ENCODE data around the gene TMEM101.

DNA sequence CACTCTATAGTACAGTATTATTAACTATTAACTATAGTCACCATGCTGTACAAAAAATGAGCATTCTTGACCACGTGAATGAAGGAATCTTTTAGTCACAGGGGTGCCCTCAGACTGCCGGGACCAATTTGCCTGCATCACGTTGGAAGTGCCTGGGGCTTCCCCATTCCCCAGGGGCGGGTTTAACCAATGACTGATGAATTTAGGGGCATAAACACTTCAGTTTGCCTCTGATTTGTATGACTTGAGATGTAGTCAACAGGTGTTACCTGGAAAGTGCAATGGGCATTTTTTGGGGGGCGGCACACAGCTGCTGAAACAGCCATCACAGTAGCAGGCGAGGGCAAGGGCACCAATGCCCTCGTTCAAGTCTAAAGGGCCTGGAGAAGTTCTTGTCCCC, 52.3 kb downstream of the TMEM101 start:
- TF ChIP-seq, protein P1, sequence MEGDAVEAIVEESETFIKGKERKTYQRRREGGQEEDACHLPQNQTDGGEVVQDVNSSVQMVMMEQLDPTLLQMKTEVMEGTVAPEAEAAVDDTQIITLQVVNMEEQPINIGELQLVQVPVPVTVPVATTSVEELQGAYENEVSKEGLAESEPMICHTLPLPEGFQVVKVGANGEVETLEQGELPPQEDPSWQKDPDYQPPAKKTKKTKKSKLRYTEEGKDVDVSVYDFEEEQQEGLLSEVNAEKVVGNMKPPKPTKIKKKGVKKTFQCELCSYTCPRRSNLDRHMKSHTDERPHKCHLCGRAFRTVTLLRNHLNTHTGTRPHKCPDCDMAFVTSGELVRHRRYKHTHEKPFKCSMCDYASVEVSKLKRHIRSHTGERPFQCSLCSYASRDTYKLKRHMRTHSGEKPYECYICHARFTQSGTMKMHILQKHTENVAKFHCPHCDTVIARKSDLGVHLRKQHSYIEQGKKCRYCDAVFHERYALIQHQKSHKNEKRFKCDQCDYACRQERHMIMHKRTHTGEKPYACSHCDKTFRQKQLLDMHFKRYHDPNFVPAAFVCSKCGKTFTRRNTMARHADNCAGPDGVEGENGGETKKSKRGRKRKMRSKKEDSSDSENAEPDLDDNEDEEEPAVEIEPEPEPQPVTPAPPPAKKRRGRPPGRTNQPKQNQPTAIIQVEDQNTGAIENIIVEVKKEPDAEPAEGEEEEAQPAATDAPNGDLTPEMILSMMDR (conservative IDR thresholded peaks at IDR 0.05; ENCODE audit: low read length) = no peak
- no peak for TF ChIP-seq EZH2phosphoT487 (IDR thresholded peaks at IDR 0.05; ENCODE audit: borderline replicate concordance, low read depth, low read length)

Measured in OCI-LY7 (cell line).